SH-SY5Y (cell line): Measurements from ENCODE around the gene HOMER1.

Experiments used
- GATA2 ChIP-seq: IDR thresholded peaks from 2 replicates; pipeline ENCODE4 v1.6.1; 2011; ENCODE audit warnings: mild to moderate bottlenecking, low read depth, low read length
- GATA3 ChIP-seq: IDR thresholded peaks from 2 replicates; pipeline ENCODE4 v1.6.1; 2011; ENCODE audit warnings: low read depth, mild to moderate bottlenecking, low read length, moderate library complexity

DNA sequence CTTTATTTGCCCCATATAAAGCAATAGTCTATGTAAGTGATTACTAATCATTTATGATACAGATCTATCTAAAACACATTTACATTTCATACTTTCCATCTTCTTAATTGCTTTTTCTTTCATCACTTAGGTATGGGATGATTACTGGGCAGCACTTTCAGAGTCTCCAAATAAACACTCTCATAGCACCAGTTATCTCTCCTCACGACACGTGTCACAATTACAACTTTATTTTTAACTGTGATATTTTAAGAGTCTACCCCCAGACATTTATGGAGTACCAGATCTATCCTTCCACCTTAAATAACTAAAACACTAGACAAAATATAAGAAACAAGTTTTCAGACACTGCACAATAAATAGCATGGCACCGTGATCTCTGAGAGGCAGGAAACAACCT is 32.9 kb downstream of the HOMER1 start:
- no peak for TF ChIP-seq GATA3
- TF ChIP-seq GATA2, result no peak
